Breast epithelium (tissue), 4 donors: ENCODE measurements around the gene TTLL10. TPM values are rescaled to one million over a fixed set of nuclear protein-coding genes. Genes with fewer than 3 reads are reported as not detected.

Experiments used
- DNase-seq, 2 donors: peaks; one replicate each; pipeline ENCODE4 v3.0.0-alpha.2; 2019; ENCODE audit warnings: low spot score in 2 of 2
- H3K27ac ChIP-seq, 2 donors: fragments of 200-600 bp; sonication (generic) in 1 of 2; one replicate each; pipeline ENCODE4 v1.5.1; 2016 to 2019; ENCODE audit warnings: mild to moderate bottlenecking in 1 of 2
- H3K27me3 ChIP-seq, 2 donors: fragments of 200-600 bp; sonication (generic) in 1 of 2; one replicate each; pipeline versions ENCODE4 v1.5.1 to v1.6.0; 2017 to 2019; ENCODE audit warnings: control low read depth in 1 of 2, mild to moderate bottlenecking in 1 of 2
- H3K36me3 ChIP-seq: fragments of 200-600 bp; one replicate; pipeline ENCODE4 v1.5.1; 2019
- H3K4me1 ChIP-seq, 2 donors: fragments of 200-600 bp; sonication (generic); one replicate each; pipeline ENCODE4 v1.5.1; 2016 to 2019; ENCODE audit warnings: control low read depth in 1 of 2
- H3K4me3 ChIP-seq, 3 donors: fragments of 200-600 bp; sonication (generic); 1 replicate in 2 of 3; 2 replicates in 1 of 3; pipeline ENCODE4 v1.5.1; 2016 to 2019; ENCODE audit warnings: mild to moderate bottlenecking in 3 of 3, moderate library complexity in 2 of 3
- H3K9me3 ChIP-seq, 2 donors: fragments of 200-600 bp; sonication (generic) in 1 of 2; one replicate each; pipeline ENCODE4 v1.5.1; 2016 to 2019; ENCODE audit warnings: control low read depth in 1 of 2
- POLR2A ChIP-seq: fragments of 450-650 bp; IDR thresholded peaks from one replicate; pipeline ENCODE4 v1.6.1; 2016; ENCODE audit warnings: antibody characterized with exemption, mild to moderate bottlenecking, moderate library complexity
- POLR2AphosphoS5 ChIP-seq, 3 donors: sonication (generic); formaldehyde crosslinking; IDR thresholded peaks; one replicate each; pipeline ENCODE4 v1.6.1; 2017; ENCODE audit warnings: antibody characterized with exemption in 3 of 3
- intact Hi-C: fragments of 100-400 bp; cut with DNase I; formaldehyde crosslinking; loops from one replicate; pipeline ENCODE4 v1.15.1; 2023; ENCODE audit warnings: low total_unique reads
- total RNA-seq, 3 donors: library from RNA; depleted of rRNA; stranded (reverse); fragments of >200 nt; gene quantifications; one replicate each; pipeline ENCODE4 v1.1.0, GENCODE V29; 2016
- TF ChIP-seq, protein P1 (sequence below), 3 donors: fragments of 450-650 bp; IDR thresholded peaks; one replicate each; pipeline ENCODE4 v1.5.1; 2016 to 2017; ENCODE audit warnings: antibody characterized with exemption in 3 of 3, mild to moderate bottlenecking in 3 of 3, moderate library complexity in 3 of 3

TTLL10 gene
- total RNA-seq, 3 donors from 2014 or later = 0.15 to 0.33 (median 0.16) TPM

- H3K36me3 ChIP-seq = no peaks in the 10 kb centered on the region
- H3K9me3 ChIP-seq = no peaks in the 10 kb centered on the region
- peaks cover 0 to 14% of the 10 kb centered on the region in 2 donors for H3K4me1 ChIP-seq
- intact Hi-C loops = loop anchor here (10.0 kb wide), 1 partner anchor 113 kb away; no protein-coding TSS in a partner anchor
- peak overlapping the region; percentile 48 to 66 for H3K27ac ChIP-seq
- peak; percentile 61 to 68 for DNase-seq
- peak overlapping the region in 2 of 3 donors; percentile 2 to 51 for H3K4me3 ChIP-seq
- no peak for TF ChIP-seq POLR2AphosphoS5 (IDR thresholded peaks at IDR 0.05)
- TF ChIP-seq POLR2A = no peak
- TF ChIP-seq, protein P1, sequence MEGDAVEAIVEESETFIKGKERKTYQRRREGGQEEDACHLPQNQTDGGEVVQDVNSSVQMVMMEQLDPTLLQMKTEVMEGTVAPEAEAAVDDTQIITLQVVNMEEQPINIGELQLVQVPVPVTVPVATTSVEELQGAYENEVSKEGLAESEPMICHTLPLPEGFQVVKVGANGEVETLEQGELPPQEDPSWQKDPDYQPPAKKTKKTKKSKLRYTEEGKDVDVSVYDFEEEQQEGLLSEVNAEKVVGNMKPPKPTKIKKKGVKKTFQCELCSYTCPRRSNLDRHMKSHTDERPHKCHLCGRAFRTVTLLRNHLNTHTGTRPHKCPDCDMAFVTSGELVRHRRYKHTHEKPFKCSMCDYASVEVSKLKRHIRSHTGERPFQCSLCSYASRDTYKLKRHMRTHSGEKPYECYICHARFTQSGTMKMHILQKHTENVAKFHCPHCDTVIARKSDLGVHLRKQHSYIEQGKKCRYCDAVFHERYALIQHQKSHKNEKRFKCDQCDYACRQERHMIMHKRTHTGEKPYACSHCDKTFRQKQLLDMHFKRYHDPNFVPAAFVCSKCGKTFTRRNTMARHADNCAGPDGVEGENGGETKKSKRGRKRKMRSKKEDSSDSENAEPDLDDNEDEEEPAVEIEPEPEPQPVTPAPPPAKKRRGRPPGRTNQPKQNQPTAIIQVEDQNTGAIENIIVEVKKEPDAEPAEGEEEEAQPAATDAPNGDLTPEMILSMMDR (IDR thresholded peaks at IDR 0.05) = no peak
- peaks cover 7 to 17% of the 10 kb centered on the region in 2 donors for H3K27me3 ChIP-seq
Measured at GRCh38 chr1:1237874-1238701, 64.4 kb downstream of the TTLL10 start.

GRCh38 chr1:1238702-1239178 lies 65.1 kb downstream of the TTLL10 start:
- TF ChIP-seq, protein P1 (IDR thresholded peaks at IDR 0.05) = no peak
- TF ChIP-seq POLR2AphosphoS5 (IDR thresholded peaks at IDR 0.05) = no peak
- TF ChIP-seq POLR2A = no peak
- Histone ChIP-seq H3K36me3 (no peaks in the 10 kb centered on the region), H3K27ac (peak overlapping the region in 1 of 2 donors; percentile 66), H3K4me3 (peak overlapping the region in 1 of 3 donors; percentile 51), H3K4me1 (peaks cover 0 to 14% of the 10 kb centered on the region in 2 donors), H3K9me3 (no peaks in the 10 kb centered on the region), H3K27me3 (peaks cover 7 to 17% of the 10 kb centered on the region in 2 donors)
- intact Hi-C loops = loop anchor here (10.0 kb wide), 1 partner anchor 114 kb away; no protein-coding TSS in a partner anchor
- DNase-seq = no peak

DNA sequence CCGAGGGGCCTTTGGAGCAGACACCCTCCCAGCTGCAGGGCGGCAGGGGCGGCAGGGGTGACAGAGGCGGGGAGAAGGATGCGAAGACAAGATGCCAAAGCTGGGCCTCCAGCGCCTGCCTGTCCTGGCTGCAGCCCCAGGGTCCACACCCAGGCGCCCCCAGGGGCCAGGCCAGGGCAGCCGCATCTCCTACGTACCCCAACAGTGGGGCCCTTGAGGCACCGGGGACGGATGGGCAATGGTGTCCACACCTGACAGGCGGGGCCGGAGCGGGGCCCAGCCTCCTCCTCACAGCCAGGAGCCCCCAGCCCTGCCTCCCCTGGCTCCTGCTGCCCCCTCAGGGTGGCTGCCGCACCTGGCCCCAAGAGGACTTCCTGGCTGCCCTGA lies 65.5 kb downstream of the TTLL10 start:
- Histone ChIP-seq H3K9me3 (no peaks in the 10 kb centered on the region), H3K27me3 (peaks cover 7 to 17% of the 10 kb centered on the region in 2 donors), H3K36me3 (no peaks in the 10 kb centered on the region), H3K27ac (no peak overlapping the region), H3K4me3 (peak overlapping the region in 1 of 3 donors; percentile 33), H3K4me1 (peaks cover 0 to 14% of the 10 kb centered on the region in 2 donors)
- intact Hi-C loops = loop anchor here (10.0 kb wide), 1 partner anchor 114 kb away; no protein-coding TSS in a partner anchor
- no peak for DNase-seq
- no peak for TF ChIP-seq POLR2AphosphoS5 (IDR thresholded peaks at IDR 0.05)
- TF ChIP-seq, protein P1 (IDR thresholded peaks at IDR 0.05) = no peak
- no peak for TF ChIP-seq POLR2A

- Histone ChIP-seq H3K27ac (no peak overlapping the region), H3K27me3 (peaks cover 7 to 17% of the 10 kb centered on the region in 2 donors)
- intact Hi-C loops = loop anchor here (10.0 kb wide), 1 partner anchor 115 kb away; no protein-coding TSS in a partner anchor
Measured at GRCh38 chr1:1239614-1240347, 66.1 kb downstream of the TTLL10 start.

More at GRCh38 chr1:1239614-1240347, 66.1 kb downstream of the TTLL10 start:
- DNase-seq = no peak
- H3K36me3 ChIP-seq = no peaks in the 10 kb centered on the region
- TF ChIP-seq, protein P1 (IDR thresholded peaks at IDR 0.05) = no peak
- TF ChIP-seq POLR2AphosphoS5 (IDR thresholded peaks at IDR 0.05) (no peak), POLR2A (no peak)
- H3K4me1 ChIP-seq = peaks cover 0 to 14% of the 10 kb centered on the region in 2 donors
- no peaks in the 10 kb centered on the region for H3K9me3 ChIP-seq
- peak overlapping the region in 1 of 3 donors; percentile 33 for H3K4me3 ChIP-seq
